Nephron progenitor cell (in vitro differentiated cells): Measurements from ENCODE around the gene RPIA.
A peak's percentile ranks its signal among the peaks of the same experiment; 100 is the strongest.

ENCODE experiments used
- DNase-seq: peaks from one replicate; pipeline ENCODE4 v3.0.0; 2021
- H3K27ac Mint-ChIP-seq: 2 replicates; pipeline ENCODE4 v1.8.0; 2021; ENCODE audit warnings: mild to moderate bottlenecking, moderate library complexity, mixed read lengths
- H3K27me3 Mint-ChIP-seq: 2 replicates; pipeline ENCODE4 v1.8.0; 2021; ENCODE audit warnings: mild to moderate bottlenecking, low read depth, mixed read lengths; ENCODE audit not compliant: poor library complexity
- H3K36me3 Mint-ChIP-seq: 2 replicates; pipeline ENCODE4 v1.8.0; 2021; ENCODE audit warnings: low read depth, mixed read lengths
- H3K4me1 Mint-ChIP-seq: 2 replicates; pipeline ENCODE4 v1.8.0; 2021; ENCODE audit warnings: mixed read lengths
- H3K4me3 Mint-ChIP-seq: 2 replicates; pipeline ENCODE4 v1.8.0; 2021; ENCODE audit warnings: mild to moderate bottlenecking, moderate library complexity, mixed read lengths
- H3K9me3 Mint-ChIP-seq: 2 replicates; pipeline ENCODE4 v1.8.0; 2021; ENCODE audit warnings: mild to moderate bottlenecking, moderate library complexity, mixed read lengths
- TF ChIP-seq, protein P1 (sequence below): fragments of 200-600 bp; sonication (generic); IDR thresholded peaks from 2 replicates; pipeline ENCODE4 v1.5.0; 2021; ENCODE audit warnings: antibody characterized with exemption

RPIA gene

DNA sequence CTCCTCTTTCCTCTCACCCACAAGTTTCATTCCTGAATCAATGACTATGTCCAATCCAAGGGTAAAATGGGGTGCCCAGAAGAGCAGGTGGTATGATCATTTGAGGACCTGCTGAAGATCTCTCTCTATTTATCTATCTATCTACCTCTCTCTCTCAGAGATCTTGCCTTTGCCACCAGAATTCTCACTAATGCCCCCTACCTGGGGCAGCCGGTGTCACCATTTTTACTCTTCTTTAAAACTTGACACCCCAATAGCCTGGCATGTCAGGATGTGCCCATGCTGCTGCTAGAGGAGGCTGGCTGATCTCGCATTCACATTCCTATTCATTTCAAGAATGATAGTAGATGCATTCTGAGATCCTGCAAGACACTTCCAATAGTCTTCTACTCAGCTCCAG is 24.3 kb upstream of the RPIA start:
- Mint-ChIP-seq H3K27ac (no peak overlapping the region), H3K27me3 (peaks cover 11% of the 10 kb centered on the region), H3K4me1 (no peaks in the 10 kb centered on the region), H3K36me3 (no peaks in the 10 kb centered on the region), H3K4me3 (no peak overlapping the region), H3K9me3 (no peaks in the 10 kb centered on the region)
- DNase-seq, result no peak
- TF ChIP-seq, protein P1, sequence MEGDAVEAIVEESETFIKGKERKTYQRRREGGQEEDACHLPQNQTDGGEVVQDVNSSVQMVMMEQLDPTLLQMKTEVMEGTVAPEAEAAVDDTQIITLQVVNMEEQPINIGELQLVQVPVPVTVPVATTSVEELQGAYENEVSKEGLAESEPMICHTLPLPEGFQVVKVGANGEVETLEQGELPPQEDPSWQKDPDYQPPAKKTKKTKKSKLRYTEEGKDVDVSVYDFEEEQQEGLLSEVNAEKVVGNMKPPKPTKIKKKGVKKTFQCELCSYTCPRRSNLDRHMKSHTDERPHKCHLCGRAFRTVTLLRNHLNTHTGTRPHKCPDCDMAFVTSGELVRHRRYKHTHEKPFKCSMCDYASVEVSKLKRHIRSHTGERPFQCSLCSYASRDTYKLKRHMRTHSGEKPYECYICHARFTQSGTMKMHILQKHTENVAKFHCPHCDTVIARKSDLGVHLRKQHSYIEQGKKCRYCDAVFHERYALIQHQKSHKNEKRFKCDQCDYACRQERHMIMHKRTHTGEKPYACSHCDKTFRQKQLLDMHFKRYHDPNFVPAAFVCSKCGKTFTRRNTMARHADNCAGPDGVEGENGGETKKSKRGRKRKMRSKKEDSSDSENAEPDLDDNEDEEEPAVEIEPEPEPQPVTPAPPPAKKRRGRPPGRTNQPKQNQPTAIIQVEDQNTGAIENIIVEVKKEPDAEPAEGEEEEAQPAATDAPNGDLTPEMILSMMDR, result no peak

DNA sequence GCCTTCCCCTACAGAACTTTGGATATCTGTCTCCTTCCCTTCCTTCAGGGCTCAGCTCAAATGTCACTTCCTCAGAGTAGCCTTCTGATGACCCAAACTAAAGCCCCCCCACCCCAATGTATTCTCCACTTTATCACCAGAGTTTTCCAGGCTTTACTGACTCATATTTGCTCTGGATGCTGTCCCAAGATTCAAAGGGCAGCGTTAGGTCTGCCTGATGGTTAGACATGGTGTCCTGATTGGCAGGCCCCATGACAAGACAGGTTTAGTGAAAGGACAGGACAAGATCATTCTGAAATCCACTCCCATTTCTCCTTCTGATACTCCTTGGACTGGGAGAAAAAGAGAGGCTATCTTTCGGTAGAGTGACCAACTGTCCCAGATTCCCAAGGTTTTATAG is 22.6 kb upstream of the RPIA start:
- TF ChIP-seq, protein P1, result no peak
- Mint-ChIP-seq H3K27me3 (peaks cover 11% of the 10 kb centered on the region), H3K4me1 (no peaks in the 10 kb centered on the region), H3K4me3 (no peak overlapping the region), H3K9me3 (no peaks in the 10 kb centered on the region), H3K27ac (no peak overlapping the region), H3K36me3 (no peaks in the 10 kb centered on the region)
- no peak for DNase-seq

DNA sequence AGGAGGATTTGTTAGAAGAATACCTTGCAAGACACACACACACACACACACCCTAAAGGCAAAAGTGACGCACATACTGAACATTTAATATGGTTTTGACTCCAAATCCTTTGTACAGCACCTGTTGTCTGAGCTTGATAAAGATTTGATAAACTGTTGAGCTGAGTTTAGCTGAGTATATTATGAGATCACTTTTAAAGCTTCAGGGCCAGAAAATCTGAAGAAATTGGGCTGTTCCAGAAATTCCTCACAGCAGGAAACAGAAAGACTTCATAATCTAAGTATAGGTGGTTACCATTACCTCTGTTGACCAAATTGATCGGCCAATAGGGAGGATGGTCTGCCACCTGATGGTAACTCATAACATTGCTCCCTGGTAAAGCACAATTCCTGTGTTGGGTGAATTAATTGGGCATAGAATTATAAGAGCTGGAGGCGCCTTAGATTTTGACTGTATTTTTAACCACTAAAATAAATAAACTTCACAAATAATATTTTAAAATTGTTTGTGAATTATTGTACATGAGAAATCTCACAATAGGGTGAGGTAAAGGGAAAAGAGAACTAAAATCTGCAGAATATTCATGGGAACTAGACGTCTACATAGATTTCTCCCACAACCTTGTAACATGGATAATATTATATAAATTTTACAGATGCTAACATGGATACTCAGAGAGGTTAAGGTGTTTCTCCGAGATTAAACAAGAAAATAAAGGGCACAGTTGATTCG is 21.8 kb upstream of the RPIA start:
- no peaks in the 10 kb centered on the region for H3K9me3 Mint-ChIP-seq
- DNase-seq, result peak; percentile 16
- no peaks in the 10 kb centered on the region for H3K4me1 Mint-ChIP-seq
- H3K36me3 Mint-ChIP-seq, result no peaks in the 10 kb centered on the region
- peaks cover 14% of the 10 kb centered on the region for H3K27me3 Mint-ChIP-seq
- TF ChIP-seq, protein P1, result peak; percentile 61
- no peak overlapping the region for H3K4me3 Mint-ChIP-seq
- H3K27ac Mint-ChIP-seq, result no peak overlapping the region

DNA sequence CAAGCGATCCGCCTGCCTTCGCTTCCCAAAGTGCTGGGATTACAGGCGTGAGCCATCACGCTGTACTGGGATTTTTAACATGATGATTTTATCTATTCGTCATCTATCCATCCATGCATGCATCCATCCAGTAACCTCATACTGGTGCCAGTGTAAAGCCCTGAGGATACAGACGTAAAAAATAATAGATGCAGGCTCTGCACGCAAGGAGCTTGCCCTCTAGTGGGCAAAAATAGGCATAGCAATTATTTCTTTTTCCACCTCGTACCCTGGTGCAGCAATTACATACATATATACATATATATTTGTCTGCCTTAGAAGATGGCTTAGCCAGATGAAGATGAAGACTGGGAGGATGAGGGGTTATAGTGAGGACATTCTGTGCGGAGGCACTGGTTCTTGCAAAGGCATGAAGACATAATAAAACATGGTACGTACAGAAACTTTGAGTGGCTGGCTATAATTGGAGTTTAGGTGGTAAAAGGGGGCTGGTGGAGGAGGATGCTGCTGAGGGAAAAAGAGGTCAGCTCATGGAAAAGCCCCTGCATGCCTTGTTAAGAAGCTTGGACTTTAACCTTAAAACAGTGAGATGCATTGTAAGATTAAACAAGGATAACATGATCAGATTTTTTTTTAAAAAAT is 19.6 kb upstream of the RPIA start:
- Mint-ChIP-seq H3K36me3 (no peaks in the 10 kb centered on the region), H3K4me1 (no peaks in the 10 kb centered on the region), H3K27me3 (peaks cover 21% of the 10 kb centered on the region), H3K9me3 (no peaks in the 10 kb centered on the region), H3K27ac (no peak overlapping the region), H3K4me3 (no peak overlapping the region)
- peak; percentile 9 for DNase-seq
- TF ChIP-seq, protein P1, result peak; percentile 93

DNA sequence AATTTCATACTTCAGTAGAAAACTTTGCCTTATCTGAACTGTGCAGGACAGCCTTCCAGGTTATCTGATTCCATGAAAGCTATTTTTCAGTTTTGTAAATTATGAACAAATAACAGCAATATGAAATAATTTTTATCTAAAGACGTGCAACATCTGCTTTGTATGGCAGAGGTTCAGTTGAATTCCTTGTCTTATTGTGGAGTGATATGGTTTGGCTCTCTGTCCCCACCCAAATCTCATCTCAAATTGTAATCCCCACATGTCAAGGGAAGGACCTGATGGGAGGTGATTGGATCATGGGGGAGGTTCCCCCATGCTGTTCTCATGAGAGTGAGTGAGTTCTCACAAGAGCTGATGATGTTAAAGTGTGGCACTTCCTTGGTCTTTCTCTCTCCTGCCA is 18.1 kb upstream of the RPIA start:
- peaks cover 20% of the 10 kb centered on the region for H3K27me3 Mint-ChIP-seq
- no peak overlapping the region for H3K27ac Mint-ChIP-seq
- no peak for DNase-seq
- H3K4me1 Mint-ChIP-seq, result no peaks in the 10 kb centered on the region
- no peaks in the 10 kb centered on the region for H3K36me3 Mint-ChIP-seq
- TF ChIP-seq, protein P1, result no peak
- H3K4me3 Mint-ChIP-seq, result no peak overlapping the region
- H3K9me3 Mint-ChIP-seq, result no peaks in the 10 kb centered on the region
